ENCODE measurements around the gene DOC2B.

DNA sequence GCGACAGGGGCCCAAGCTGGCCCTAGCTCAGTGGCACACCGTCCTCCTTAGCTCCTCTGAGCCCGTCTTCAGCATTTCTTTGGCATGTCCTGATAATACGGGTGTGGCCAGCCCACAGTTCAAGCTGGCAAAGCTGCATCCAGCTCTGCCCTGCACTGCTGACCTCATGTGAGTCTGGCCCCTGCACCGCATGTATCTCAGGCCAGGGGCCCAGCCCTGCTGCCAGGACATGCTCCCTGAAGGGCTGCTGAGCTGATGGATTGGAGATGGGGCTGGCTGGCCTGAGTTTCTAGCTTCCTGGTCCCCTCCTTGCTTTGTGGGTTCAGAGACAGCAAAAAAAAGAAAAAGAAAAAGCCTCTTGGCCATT is 2.4 kb downstream of the DOC2B start:
- TF ChIP-seq, protein P1, sequence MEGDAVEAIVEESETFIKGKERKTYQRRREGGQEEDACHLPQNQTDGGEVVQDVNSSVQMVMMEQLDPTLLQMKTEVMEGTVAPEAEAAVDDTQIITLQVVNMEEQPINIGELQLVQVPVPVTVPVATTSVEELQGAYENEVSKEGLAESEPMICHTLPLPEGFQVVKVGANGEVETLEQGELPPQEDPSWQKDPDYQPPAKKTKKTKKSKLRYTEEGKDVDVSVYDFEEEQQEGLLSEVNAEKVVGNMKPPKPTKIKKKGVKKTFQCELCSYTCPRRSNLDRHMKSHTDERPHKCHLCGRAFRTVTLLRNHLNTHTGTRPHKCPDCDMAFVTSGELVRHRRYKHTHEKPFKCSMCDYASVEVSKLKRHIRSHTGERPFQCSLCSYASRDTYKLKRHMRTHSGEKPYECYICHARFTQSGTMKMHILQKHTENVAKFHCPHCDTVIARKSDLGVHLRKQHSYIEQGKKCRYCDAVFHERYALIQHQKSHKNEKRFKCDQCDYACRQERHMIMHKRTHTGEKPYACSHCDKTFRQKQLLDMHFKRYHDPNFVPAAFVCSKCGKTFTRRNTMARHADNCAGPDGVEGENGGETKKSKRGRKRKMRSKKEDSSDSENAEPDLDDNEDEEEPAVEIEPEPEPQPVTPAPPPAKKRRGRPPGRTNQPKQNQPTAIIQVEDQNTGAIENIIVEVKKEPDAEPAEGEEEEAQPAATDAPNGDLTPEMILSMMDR (IDR thresholded peaks at IDR 0.05 in 2 of 3, conservative IDR thresholded peaks at IDR 0.05 in 1 of 3; ENCODE audit: borderline replicate concordance in 1 of 3, insufficient read depth in 1 of 3, low read depth in 2 of 3, low read length in 2 of 3): no peak
- TF ChIP-seq, protein P2, sequence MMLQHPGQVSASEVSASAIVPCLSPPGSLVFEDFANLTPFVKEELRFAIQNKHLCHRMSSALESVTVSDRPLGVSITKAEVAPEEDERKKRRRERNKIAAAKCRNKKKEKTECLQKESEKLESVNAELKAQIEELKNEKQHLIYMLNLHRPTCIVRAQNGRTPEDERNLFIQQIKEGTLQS (IDR thresholded peaks at IDR 0.05): no peak
- TF ChIP-seq, protein P3, sequence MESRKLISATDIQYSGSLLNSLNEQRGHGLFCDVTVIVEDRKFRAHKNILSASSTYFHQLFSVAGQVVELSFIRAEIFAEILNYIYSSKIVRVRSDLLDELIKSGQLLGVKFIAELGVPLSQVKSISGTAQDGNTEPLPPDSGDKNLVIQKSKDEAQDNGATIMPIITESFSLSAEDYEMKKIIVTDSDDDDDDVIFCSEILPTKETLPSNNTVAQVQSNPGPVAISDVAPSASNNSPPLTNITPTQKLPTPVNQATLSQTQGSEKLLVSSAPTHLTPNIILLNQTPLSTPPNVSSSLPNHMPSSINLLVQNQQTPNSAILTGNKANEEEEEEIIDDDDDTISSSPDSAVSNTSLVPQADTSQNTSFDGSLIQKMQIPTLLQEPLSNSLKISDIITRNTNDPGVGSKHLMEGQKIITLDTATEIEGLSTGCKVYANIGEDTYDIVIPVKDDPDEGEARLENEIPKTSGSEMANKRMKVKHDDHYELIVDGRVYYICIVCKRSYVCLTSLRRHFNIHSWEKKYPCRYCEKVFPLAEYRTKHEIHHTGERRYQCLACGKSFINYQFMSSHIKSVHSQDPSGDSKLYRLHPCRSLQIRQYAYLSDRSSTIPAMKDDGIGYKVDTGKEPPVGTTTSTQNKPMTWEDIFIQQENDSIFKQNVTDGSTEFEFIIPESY (IDR thresholded peaks at IDR 0.05; ENCODE audit: extremely low read depth, insufficient replicate concordance, low read length): no peak
- TF ChIP-seq RAD21 (IDR thresholded peaks at IDR 0.05; ENCODE audit: low read depth) (no peak), SP1 (IDR thresholded peaks at IDR 0.05; ENCODE audit: low read depth) (no peak), ZNF274 (IDR thresholded peaks at IDR 0.05; ENCODE audit: low read depth, low read length) (no peak), EGR1 (IDR thresholded peaks at IDR 0.05; ENCODE audit: low read depth) (no peak), POLR2AphosphoS5 (IDR thresholded peaks at IDR 0.05; ENCODE audit: low read depth, low read length) (no peak), JUND (IDR thresholded peaks at IDR 0.05) (no peak), POLR2A (IDR thresholded peaks at IDR 0.05; ENCODE audit: borderline replicate concordance, extremely low read depth, insufficient read depth, insufficient read length) (no peak), ZFX (IDR thresholded peaks at IDR 0.05) (no peak), SRF (IDR thresholded peaks at IDR 0.05; ENCODE audit: low read depth) (no peak)
- TF ChIP-seq, protein P4, sequence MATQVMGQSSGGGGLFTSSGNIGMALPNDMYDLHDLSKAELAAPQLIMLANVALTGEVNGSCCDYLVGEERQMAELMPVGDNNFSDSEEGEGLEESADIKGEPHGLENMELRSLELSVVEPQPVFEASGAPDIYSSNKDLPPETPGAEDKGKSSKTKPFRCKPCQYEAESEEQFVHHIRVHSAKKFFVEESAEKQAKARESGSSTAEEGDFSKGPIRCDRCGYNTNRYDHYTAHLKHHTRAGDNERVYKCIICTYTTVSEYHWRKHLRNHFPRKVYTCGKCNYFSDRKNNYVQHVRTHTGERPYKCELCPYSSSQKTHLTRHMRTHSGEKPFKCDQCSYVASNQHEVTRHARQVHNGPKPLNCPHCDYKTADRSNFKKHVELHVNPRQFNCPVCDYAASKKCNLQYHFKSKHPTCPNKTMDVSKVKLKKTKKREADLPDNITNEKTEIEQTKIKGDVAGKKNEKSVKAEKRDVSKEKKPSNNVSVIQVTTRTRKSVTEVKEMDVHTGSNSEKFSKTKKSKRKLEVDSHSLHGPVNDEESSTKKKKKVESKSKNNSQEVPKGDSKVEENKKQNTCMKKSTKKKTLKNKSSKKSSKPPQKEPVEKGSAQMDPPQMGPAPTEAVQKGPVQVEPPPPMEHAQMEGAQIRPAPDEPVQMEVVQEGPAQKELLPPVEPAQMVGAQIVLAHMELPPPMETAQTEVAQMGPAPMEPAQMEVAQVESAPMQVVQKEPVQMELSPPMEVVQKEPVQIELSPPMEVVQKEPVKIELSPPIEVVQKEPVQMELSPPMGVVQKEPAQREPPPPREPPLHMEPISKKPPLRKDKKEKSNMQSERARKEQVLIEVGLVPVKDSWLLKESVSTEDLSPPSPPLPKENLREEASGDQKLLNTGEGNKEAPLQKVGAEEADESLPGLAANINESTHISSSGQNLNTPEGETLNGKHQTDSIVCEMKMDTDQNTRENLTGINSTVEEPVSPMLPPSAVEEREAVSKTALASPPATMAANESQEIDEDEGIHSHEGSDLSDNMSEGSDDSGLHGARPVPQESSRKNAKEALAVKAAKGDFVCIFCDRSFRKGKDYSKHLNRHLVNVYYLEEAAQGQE (IDR thresholded peaks at IDR 0.05; ENCODE audit: low read depth): no peak
- TF ChIP-seq, protein P5, sequence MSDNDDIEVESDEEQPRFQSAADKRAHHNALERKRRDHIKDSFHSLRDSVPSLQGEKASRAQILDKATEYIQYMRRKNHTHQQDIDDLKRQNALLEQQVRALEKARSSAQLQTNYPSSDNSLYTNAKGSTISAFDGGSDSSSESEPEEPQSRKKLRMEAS (IDR thresholded peaks at IDR 0.05): no peak

Measured in HCT116 (cell line).